ENCODE data around the gene PTPRN2. TPM values are rescaled to one million over a fixed set of nuclear protein-coding genes. Genes with fewer than 3 reads are reported as not detected.
A peak's percentile ranks its signal among the peaks of the same experiment; 100 is the strongest.

The PTPRN2 gene
- total RNA-seq, 1 donor from 2014 or later = 32.2 TPM

GRCh38 chr7:158023681-158024350 lies 563.8 kb downstream of the PTPRN2 start:
- H3K27me3 Mint-ChIP-seq (ENCODE audit: low read depth) = no peaks in the 10 kb centered on the region
- no peaks in the 10 kb centered on the region for H3K9me3 Mint-ChIP-seq
- no peaks in the 10 kb centered on the region for H3K36me3 Mint-ChIP-seq (ENCODE audit: low read depth)
- no peak overlapping the region for H3K4me3 Mint-ChIP-seq
- H3K27ac Mint-ChIP-seq (ENCODE audit: unreplicated experiment) = peak overlapping the region; percentile 71
- peaks cover 26% of the 10 kb centered on the region for H3K4me1 Mint-ChIP-seq
- DNase-seq (ENCODE audit: low read depth, low spot score) = no peak
- TF ChIP-seq CTCF (conservative IDR thresholded peaks at IDR 0.05) = no peak

- Mint-ChIP-seq H3K9me3 (no peaks in the 10 kb centered on the region), H3K4me3 (no peak overlapping the region), H3K27ac (ENCODE audit: unreplicated experiment) (no peak overlapping the region), H3K36me3 (ENCODE audit: low read depth) (no peaks in the 10 kb centered on the region), H3K27me3 (ENCODE audit: low read depth) (no peaks in the 10 kb centered on the region), H3K4me1 (peaks cover 26% of the 10 kb centered on the region)
- TF ChIP-seq CTCF (conservative IDR thresholded peaks at IDR 0.05) = no peak
- DNase-seq (ENCODE audit: low read depth, low spot score) = no peak
Measured at GRCh38 chr7:158023157-158023556, 564.5 kb downstream of the PTPRN2 start.

GRCh38 chr7:158022601-158023000 lies 565.0 kb downstream of the PTPRN2 start:
- peaks cover 26% of the 10 kb centered on the region for H3K4me1 Mint-ChIP-seq
- no peak for DNase-seq (ENCODE audit: low read depth, low spot score)
- no peak overlapping the region for H3K27ac Mint-ChIP-seq (ENCODE audit: unreplicated experiment)
- TF ChIP-seq CTCF (conservative IDR thresholded peaks at IDR 0.05) = no peak
- H3K9me3 Mint-ChIP-seq = no peaks in the 10 kb centered on the region
- no peaks in the 10 kb centered on the region for H3K36me3 Mint-ChIP-seq (ENCODE audit: low read depth)
- H3K27me3 Mint-ChIP-seq (ENCODE audit: low read depth) = no peaks in the 10 kb centered on the region
- H3K4me3 Mint-ChIP-seq = no peak overlapping the region

- Mint-ChIP-seq H3K27me3 (ENCODE audit: low read depth) (no peaks in the 10 kb centered on the region), H3K4me3 (no peak overlapping the region), H3K36me3 (ENCODE audit: low read depth) (no peaks in the 10 kb centered on the region), H3K4me1 (peaks cover 26% of the 10 kb centered on the region), H3K9me3 (no peaks in the 10 kb centered on the region), H3K27ac (ENCODE audit: unreplicated experiment) (no peak overlapping the region)
- no peak for TF ChIP-seq CTCF (conservative IDR thresholded peaks at IDR 0.05)
- no peak for DNase-seq (ENCODE audit: low read depth, low spot score)
Measured at GRCh38 chr7:158021836-158022235, 565.8 kb downstream of the PTPRN2 start.

GRCh38 chr7:158020706-158021095 lies 566.9 kb downstream of the PTPRN2 start:
- Mint-ChIP-seq H3K9me3 (no peaks in the 10 kb centered on the region), H3K27ac (ENCODE audit: unreplicated experiment) (peak overlapping the region; percentile 79), H3K27me3 (ENCODE audit: low read depth) (no peaks in the 10 kb centered on the region), H3K4me3 (no peak overlapping the region), H3K4me1 (peaks cover 22% of the 10 kb centered on the region), H3K36me3 (ENCODE audit: low read depth) (no peaks in the 10 kb centered on the region)
- TF ChIP-seq CTCF (conservative IDR thresholded peaks at IDR 0.05) = no peak
- no peak for DNase-seq (ENCODE audit: low read depth, low spot score)
